A673 (cell line): Measurements from ENCODE around the gene SYTL3. TPM values are rescaled to one million over a fixed set of nuclear protein-coding genes. Genes with fewer than 3 reads are reported as not detected.

Experiments
- BruUV-seq: library from RNA; stranded (reverse); fragments of 400-500 nt; replicated peaks from 2 replicates; lab custom pipeline; 2021; lab: Mats Ljungman, UMichigan
- CTCF ChIA-PET: fragments of 300-600 bp; sonication (Branson Sonifier 250); formaldehyde crosslinking; loops from one replicate; lab custom pipeline; 2022; ENCODE audit warnings: antibody characterized with exemption; lab: Charles Lee
- POLR2A ChIA-PET: fragments of 300-600 bp; sonication (Branson Sonifier 250); formaldehyde crosslinking; loops from one replicate; lab custom pipeline; 2022; ENCODE audit warnings: antibody characterized with exemption; ENCODE audit not compliant: low non-redundant PET; lab: Charles Lee
- DNase-seq: peaks from one replicate; pipeline ENCODE4 v3.0.0-alpha.2; 2015; ENCODE audit warnings: low spot score
- H3K27ac ChIP-seq: fragments of 200-600 bp; sonication (generic); 2 replicates; pipeline ENCODE4 v1.5.1; 2016; ENCODE audit warnings: mixed run types, low read depth, mild to moderate bottlenecking, mixed read lengths, antibody characterized with exemption, low read length; ENCODE audit not compliant: poor library complexity, severe bottlenecking
- H3K27me3 ChIP-seq: fragments of 200-600 bp; sonication (generic); replicated peaks from 2 replicates; pipeline ENCODE4 v1.6.1; 2017; ENCODE audit warnings: mixed run types, low read depth, mild to moderate bottlenecking, mixed read lengths, antibody characterized with exemption, low read length; ENCODE audit not compliant: insufficient read depth, poor library complexity
- H3K36me3 ChIP-seq: fragments of 200-600 bp; sonication (generic); 2 replicates; pipeline ENCODE4 v1.6.1; 2016; ENCODE audit warnings: mixed run types, mild to moderate bottlenecking, mixed read lengths, antibody characterized with exemption, low read length; ENCODE audit not compliant: insufficient read depth, poor library complexity, severe bottlenecking
- H3K4me1 ChIP-seq: fragments of 200-600 bp; sonication (generic); 2 replicates; pipeline ENCODE4 v1.6.1; 2017; ENCODE audit warnings: mixed run types, mild to moderate bottlenecking, mixed read lengths, antibody characterized with exemption, low read length; ENCODE audit not compliant: insufficient read depth, poor library complexity, severe bottlenecking
- H3K4me3 ChIP-seq: fragments of 200-600 bp; sonication (generic); 2 replicates; pipeline ENCODE4 v1.5.1; 2016; ENCODE audit warnings: low read depth, mixed run types, mild to moderate bottlenecking, mixed read lengths, low read length; ENCODE audit not compliant: poor library complexity, severe bottlenecking
- H3K9me3 ChIP-seq: fragments of 200-600 bp; sonication (generic); 2 replicates; pipeline ENCODE4 v1.6.1; 2016; ENCODE audit warnings: mixed run types, low read depth, mild to moderate bottlenecking, mixed read lengths, antibody characterized with exemption, low read length; ENCODE audit not compliant: poor library complexity, severe bottlenecking
- EZH2 ChIP-seq: fragments of 200-600 bp; sonication (generic); IDR thresholded peaks from 2 replicates; pipeline ENCODE4 v1.6.1; 2017; ENCODE audit warnings: borderline replicate concordance, low read depth, mild to moderate bottlenecking, mixed read lengths, antibody characterized with exemption, low read length; ENCODE audit not compliant: poor library complexity, severe bottlenecking
- intact Hi-C: fragments of 100-400 bp; cut with micrococcal nuclease; formaldehyde crosslinking; loops from one replicate; pipeline ENCODE4 v1.10.0; 2022; ENCODE audit not compliant: unreplicated experiment
- total RNA-seq: library from RNA; stranded (reverse); gene quantifications from 2 replicates; pipeline ENCODE4 v1.2.3, GENCODE V29; 2021
- TF ChIP-seq, protein P1 (sequence below): fragments of 300-800, 200-600 bp; sonication (generic); conservative IDR thresholded peaks from 2 replicates; pipeline ENCODE4 v1.5.1; 2017; ENCODE audit warnings: low read depth, mild to moderate bottlenecking, antibody characterized with exemption, low read length, moderate library complexity, mixed read lengths

Gene SYTL3
- total RNA-seq, 1 experiment from 2014 or later, result 0.82 TPM

DNA sequence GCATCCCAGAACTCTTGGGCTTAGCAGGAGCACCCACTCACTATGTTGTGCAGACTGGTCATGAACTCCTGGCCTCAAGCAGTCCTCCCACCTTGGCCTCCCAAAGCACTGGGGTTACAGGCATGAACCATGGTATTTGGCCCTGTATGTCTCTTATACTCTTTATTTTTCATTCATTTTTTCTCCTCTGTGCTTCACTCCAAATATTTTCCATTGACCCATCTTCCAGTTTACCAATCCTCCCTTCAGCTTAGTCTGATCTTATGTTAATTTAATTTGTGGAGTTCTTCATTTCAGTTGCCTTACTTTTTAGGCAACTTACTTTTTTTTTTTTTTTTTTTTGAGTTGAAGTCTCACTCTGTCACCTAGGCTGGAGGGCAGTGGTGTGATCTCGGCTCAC lies 89.8 kb downstream of the SYTL3 start:
- no peaks in the 10 kb centered on the region for H3K27me3 ChIP-seq
- no peaks in the 10 kb centered on the region for H3K36me3 ChIP-seq
- H3K4me1 ChIP-seq, result peaks cover 6% of the 10 kb centered on the region
- H3K9me3 ChIP-seq, result no peaks in the 10 kb centered on the region
- no peak for TF ChIP-seq EZH2
- TF ChIP-seq, protein P1, sequence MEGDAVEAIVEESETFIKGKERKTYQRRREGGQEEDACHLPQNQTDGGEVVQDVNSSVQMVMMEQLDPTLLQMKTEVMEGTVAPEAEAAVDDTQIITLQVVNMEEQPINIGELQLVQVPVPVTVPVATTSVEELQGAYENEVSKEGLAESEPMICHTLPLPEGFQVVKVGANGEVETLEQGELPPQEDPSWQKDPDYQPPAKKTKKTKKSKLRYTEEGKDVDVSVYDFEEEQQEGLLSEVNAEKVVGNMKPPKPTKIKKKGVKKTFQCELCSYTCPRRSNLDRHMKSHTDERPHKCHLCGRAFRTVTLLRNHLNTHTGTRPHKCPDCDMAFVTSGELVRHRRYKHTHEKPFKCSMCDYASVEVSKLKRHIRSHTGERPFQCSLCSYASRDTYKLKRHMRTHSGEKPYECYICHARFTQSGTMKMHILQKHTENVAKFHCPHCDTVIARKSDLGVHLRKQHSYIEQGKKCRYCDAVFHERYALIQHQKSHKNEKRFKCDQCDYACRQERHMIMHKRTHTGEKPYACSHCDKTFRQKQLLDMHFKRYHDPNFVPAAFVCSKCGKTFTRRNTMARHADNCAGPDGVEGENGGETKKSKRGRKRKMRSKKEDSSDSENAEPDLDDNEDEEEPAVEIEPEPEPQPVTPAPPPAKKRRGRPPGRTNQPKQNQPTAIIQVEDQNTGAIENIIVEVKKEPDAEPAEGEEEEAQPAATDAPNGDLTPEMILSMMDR, result no peak
- no peak overlapping the region for H3K4me3 ChIP-seq
- BruUV-seq, result no TSS peak
- DNase-seq, result no peak
- no peak overlapping the region for H3K27ac ChIP-seq
- intact Hi-C loops, result no loop called here
- POLR2A ChIA-PET, result no interaction called here
- CTCF ChIA-PET, result no interaction called here

DNA sequence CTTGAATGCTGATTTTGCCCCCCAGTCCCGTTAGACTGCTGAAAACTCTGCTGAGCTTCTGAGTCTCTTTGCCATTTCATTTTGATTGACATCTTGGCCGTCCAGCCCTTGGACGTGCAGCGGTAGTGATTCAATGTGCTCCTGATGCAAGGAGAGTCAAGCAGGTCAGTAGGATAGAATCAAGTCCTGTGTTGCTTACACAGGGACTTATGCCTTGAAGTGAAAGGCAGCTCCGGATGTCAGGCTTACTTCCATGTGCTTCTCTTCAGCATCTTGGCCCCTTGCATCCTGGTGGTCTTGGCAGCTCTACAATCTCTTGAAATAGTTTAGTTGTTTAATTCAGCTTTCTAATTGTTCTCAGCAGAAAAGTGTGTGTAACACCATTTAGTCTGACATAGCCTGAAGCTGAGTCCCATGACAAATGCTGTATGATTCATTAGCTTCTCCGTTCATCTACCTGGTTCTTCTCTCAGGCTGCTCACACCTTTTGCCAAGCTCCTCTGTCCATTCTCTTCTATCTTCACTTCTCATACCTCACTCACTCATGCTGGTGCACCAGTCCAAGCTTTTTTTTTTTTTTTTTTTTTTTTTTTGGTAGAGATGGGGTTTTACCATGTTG lies 93.3 kb downstream of the SYTL3 start:
- no peak for TF ChIP-seq EZH2
- TF ChIP-seq, protein P1, result no peak
- no TSS peak for BruUV-seq
- intact Hi-C loops, result no loop called here
- H3K4me1 ChIP-seq, result peaks cover 28% of the 10 kb centered on the region
- H3K27ac ChIP-seq, result no peak overlapping the region
- CTCF ChIA-PET, result no interaction called here
- H3K36me3 ChIP-seq, result no peaks in the 10 kb centered on the region
- no peaks in the 10 kb centered on the region for H3K9me3 ChIP-seq
- POLR2A ChIA-PET, result no interaction called here
- DNase-seq, result no peak
- H3K4me3 ChIP-seq, result no peak overlapping the region
- H3K27me3 ChIP-seq, result no peaks in the 10 kb centered on the region

DNA sequence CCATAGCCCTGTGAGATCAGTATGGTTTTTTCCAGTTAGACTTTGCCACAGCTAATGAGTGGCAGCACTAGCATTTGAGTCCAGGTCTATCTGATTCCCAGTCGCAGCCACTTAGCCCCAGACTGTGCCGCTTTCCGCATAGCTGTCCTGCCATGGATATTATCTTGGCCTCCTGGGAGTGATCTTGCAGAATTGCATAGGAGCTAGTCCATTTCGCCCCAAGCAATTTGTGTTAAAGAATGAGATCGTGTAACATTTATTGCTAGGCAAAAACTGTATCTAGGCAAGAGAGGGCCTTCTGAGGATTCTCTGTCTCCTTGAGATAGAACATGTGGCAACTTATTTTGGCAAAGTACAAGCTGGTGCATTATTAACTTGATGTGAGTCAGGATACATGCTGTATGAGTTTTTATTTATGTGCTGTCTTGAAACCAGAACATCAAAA lies 95.2 kb downstream of the SYTL3 start:
- intact Hi-C loops, result no loop called here
- TF ChIP-seq, protein P1, result no peak
- no peak for TF ChIP-seq EZH2
- POLR2A ChIA-PET, result no interaction called here
- no peak overlapping the region for H3K4me3 ChIP-seq
- peak; percentile 96 for DNase-seq
- H3K27ac ChIP-seq, result peak overlapping the region; percentile 33
- H3K27me3 ChIP-seq, result no peaks in the 10 kb centered on the region
- H3K4me1 ChIP-seq, result peaks cover 31% of the 10 kb centered on the region
- no TSS peak for BruUV-seq
- no peaks in the 10 kb centered on the region for H3K9me3 ChIP-seq
- CTCF ChIA-PET, result no interaction called here
- H3K36me3 ChIP-seq, result no peaks in the 10 kb centered on the region
